HepG2 (cell line): ENCODE results near the gene TOB2. TPM values are rescaled to one million over a fixed set of nuclear protein-coding genes. Genes with fewer than 3 reads are reported as not detected.

Source experiments
- CCAR2 ChIP-seq: fragments of 200-400 bp; formaldehyde crosslinking; optimal IDR thresholded peaks from 2 replicates; pipeline ENCODE3; 2018; ENCODE audit warnings: low read depth, mild to moderate bottlenecking, low read length, moderate library complexity
- CREBL2 ChIP-seq: sonication (generic); formaldehyde crosslinking; IDR thresholded peaks from 2 replicates; pipeline ENCODE4 v1.8.1; 2023; ENCODE audit warnings: missing genetic modification reagents, mild to moderate bottlenecking, borderline replicate concordance
- DR1 ChIP-seq: sonication (generic); formaldehyde crosslinking; IDR thresholded peaks from 2 replicates; pipeline ENCODE4 v1.8.0; 2021; ENCODE audit warnings: mild to moderate bottlenecking, missing genetic modification reagents, inconsistent platforms
- HMGXB3 ChIP-seq: sonication (generic); formaldehyde crosslinking; IDR thresholded peaks from 2 replicates; pipeline ENCODE4 v1.4.0; 2020; ENCODE audit warnings: missing genetic modification reagents, borderline replicate concordance
- NR0B2 ChIP-seq: sonication (generic); formaldehyde crosslinking; IDR thresholded peaks from 2 replicates; pipeline ENCODE4 v1.4.0; 2020; ENCODE audit warnings: mild to moderate bottlenecking, missing genetic modification reagents
- NR2F6 ChIP-seq, 2 experiments: IDR thresholded peaks; 2 replicates each; pipeline ENCODE4 v1.6.1; 2016; ENCODE audit warnings: antibody characterized with exemption in 1 of 2, mild to moderate bottlenecking in 1 of 2
- PTBP1 ChIP-seq: fragments of 200-400 bp; formaldehyde crosslinking; IDR thresholded peaks from 2 replicates; pipeline ENCODE4 v1.6.1; 2018; ENCODE audit warnings: low read length, low read depth; ENCODE audit not compliant: poor library complexity, severe bottlenecking
- RBFOX2 ChIP-seq: fragments of 200-400 bp; formaldehyde crosslinking; IDR thresholded peaks from 2 replicates; pipeline ENCODE4 v1.6.1; 2017; ENCODE audit warnings: low read depth, mild to moderate bottlenecking, low read length
- SPEN ChIP-seq: sonication (generic); formaldehyde crosslinking; IDR thresholded peaks from 2 replicates; pipeline ENCODE4 v1.5.1; 2020; ENCODE audit warnings: low read depth, mild to moderate bottlenecking, missing genetic modification reagents
- ZBTB40 ChIP-seq, 2 experiments: fragments of 450-650 bp in 1 of 2; sonication (generic) in 1 of 2; formaldehyde crosslinking in 1 of 2; IDR thresholded peaks; 2 replicates each; pipeline versions ENCODE4 v1.6.1 to v1.8.0; 2016 to 2022; ENCODE audit warnings: antibody characterized with exemption in 1 of 2, mild to moderate bottlenecking in 1 of 2, missing genetic modification reagents in 1 of 2
- ZNF253 ChIP-seq: sonication (generic); formaldehyde crosslinking; IDR thresholded peaks from 2 replicates; pipeline ENCODE4 v1.8.0; 2022; ENCODE audit warnings: mild to moderate bottlenecking, missing genetic modification reagents, borderline replicate concordance
- ZNF550 ChIP-seq: sonication (generic); formaldehyde crosslinking; IDR thresholded peaks from 2 replicates; pipeline ENCODE4 v1.4.0; 2020; ENCODE audit warnings: mild to moderate bottlenecking, missing genetic modification reagents, borderline replicate concordance
- ZNF567 ChIP-seq: sonication (generic); formaldehyde crosslinking; IDR thresholded peaks from 2 replicates; pipeline ENCODE4 v1.8.1; 2023; ENCODE audit warnings: mild to moderate bottlenecking, missing genetic modification reagents, borderline replicate concordance
- polyA plus RNA-seq, 8 experiments: library from polyadenylated mRNA; depleted of rRNA in 3 of 8; stranded (reverse) in 7 of 8; unstranded in 1 of 8; fragments of >200 nt; fragmentation: Illumina TruSeq in 4 of 8; extraction: Trizol in 4 of 8; gene quantifications; 2 replicates each; pipeline versions ENCODE4 v1.2.1 to v1.2.3, GENCODE V29; 2011 to 2016; ENCODE audit warnings: low read depth in 4 of 8, missing spikeins in 1 of 8, mixed read lengths in 1 of 8; ENCODE audit not compliant: insufficient read depth in 1 of 8
- total RNA-seq, 5 experiments: library from RNA; depleted of rRNA; stranded (reverse); fragments of >200 nt; fragmentation: Illumina TruSeq; extraction: Trizol; gene quantifications; 2 replicates each; pipeline ENCODE4 v1.2.3, GENCODE V29; 2016; ENCODE audit warnings: low read depth in 1 of 5

The TOB2 gene
- total and polyA plus RNA-seq, 2 of the 13 experiments (the other 11 are each of a cell fraction or from before 2014, with no cell fraction given): 12.2 to 13.7 TPM

- no peak; the same call in 1 of the 2 replicates for TF ChIP-seq ZNF550 (CRISPR knock-in tag)
- peak; percentile 91 for TF ChIP-seq ZNF253 (CRISPR knock-in tag)
- no peak; the same call in 1 of the 2 replicates for TF ChIP-seq NR0B2 (CRISPR knock-in tag)
- TF ChIP-seq RBFOX2: peak; percentile 95
- TF ChIP-seq SPEN: peak; percentile 95
- no peak for TF ChIP-seq ZBTB40 (IDR thresholded peaks at IDR 0.05)
- peak; percentile 83 for TF ChIP-seq ZBTB40 (CRISPR knock-in tag; IDR thresholded peaks at IDR 0.05)
- peak; percentile 97 for TF ChIP-seq DR1 (CRISPR knock-in tag)
- peak; percentile 90; the same call in 1 of the 2 replicates for TF ChIP-seq HMGXB3 (CRISPR knock-in tag)
- TF ChIP-seq ZNF567: 0 out of 2 replicates have a peak, but pooled peaks have one; percentile 89
- TF ChIP-seq CCAR2: peak; percentile 62
- no peak for TF ChIP-seq CREBL2
- TF ChIP-seq NR2F6 (IDR thresholded peaks at IDR 0.05): peak; percentile 63
- peak; percentile 89 for TF ChIP-seq NR2F6 (CRISPR knock-in tag; IDR thresholded peaks at IDR 0.05)
- TF ChIP-seq PTBP1: peak; percentile 57
Measured at GRCh38 chr22:41446639-41447434, at the start of gene TOB2 (continued).
